ENCODE data around the gene ATG9A.

DNA sequence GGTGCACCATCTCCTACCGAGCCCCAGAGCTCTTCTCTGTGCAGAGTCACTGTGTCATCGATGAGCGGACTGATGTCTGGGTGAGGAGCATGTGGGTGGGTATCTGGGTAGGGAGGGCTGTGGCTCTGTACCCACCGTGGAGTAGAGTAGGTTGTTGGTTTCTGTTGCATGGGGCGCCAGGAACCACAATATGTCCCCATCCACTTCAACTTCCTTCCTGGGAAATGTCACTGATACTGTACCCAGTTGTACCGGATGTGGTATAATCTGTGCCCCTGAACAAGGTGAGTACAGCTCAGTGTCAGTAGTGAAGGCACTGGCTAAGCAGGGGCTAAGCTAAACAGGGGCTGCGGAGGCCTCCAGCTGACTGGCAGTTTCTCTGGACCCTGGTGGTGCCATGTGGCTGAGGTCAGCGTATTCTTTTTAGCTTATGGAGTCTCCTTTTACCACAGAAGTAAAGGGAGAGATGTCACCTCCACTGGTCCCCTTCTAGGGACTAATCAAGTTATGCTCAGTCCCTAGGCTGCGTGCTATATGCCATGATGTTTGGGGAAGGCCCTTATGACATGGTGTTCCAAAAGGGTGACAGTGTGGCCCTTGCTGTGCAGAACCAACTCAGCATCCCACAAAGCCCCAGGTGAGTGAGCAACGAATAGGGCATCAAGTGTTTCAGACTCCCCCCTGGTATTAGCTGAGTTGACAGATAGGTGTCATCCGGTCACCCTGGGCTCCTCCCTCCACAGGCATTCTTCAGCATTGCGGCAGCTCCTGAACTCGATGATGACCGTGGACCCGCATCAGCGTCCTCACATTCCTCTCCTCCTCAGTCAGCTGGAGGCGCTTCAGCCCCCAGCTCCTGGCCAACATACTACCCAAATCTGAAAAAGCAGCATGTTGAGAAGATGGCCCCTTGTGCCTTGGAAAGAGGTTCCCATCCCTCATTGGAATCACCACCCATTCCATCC is 18.5 kb upstream of the ATG9A start:
- TF ChIP-seq POLR2A (IDR thresholded peaks at IDR 0.05): no peak
- TF ChIP-seq, protein P1, sequence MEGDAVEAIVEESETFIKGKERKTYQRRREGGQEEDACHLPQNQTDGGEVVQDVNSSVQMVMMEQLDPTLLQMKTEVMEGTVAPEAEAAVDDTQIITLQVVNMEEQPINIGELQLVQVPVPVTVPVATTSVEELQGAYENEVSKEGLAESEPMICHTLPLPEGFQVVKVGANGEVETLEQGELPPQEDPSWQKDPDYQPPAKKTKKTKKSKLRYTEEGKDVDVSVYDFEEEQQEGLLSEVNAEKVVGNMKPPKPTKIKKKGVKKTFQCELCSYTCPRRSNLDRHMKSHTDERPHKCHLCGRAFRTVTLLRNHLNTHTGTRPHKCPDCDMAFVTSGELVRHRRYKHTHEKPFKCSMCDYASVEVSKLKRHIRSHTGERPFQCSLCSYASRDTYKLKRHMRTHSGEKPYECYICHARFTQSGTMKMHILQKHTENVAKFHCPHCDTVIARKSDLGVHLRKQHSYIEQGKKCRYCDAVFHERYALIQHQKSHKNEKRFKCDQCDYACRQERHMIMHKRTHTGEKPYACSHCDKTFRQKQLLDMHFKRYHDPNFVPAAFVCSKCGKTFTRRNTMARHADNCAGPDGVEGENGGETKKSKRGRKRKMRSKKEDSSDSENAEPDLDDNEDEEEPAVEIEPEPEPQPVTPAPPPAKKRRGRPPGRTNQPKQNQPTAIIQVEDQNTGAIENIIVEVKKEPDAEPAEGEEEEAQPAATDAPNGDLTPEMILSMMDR (IDR thresholded peaks at IDR 0.05): no peak

Data from vagina (tissue), 2 donors.